Chondrocyte (in vitro differentiated cells): ENCODE measurements around the gene MPND. TPM values are rescaled to one million over a fixed set of nuclear protein-coding genes. Genes with fewer than 3 reads are reported as not detected.
A peak's percentile ranks its signal among the peaks of the same experiment; 100 is the strongest.

Experiments
- DNase-seq: peaks from one replicate; pipeline ENCODE4 v3.0.0; 2021; ENCODE audit warnings: mixed read lengths, low spot score
- H3K27ac Mint-ChIP-seq: one replicate; pipeline ENCODE4 v1.8.0; 2021; ENCODE audit warnings: mild to moderate bottlenecking, moderate library complexity, mixed read lengths; ENCODE audit not compliant: unreplicated experiment
- H3K27me3 Mint-ChIP-seq: 2 replicates; pipeline ENCODE4 v1.8.0; 2021; ENCODE audit warnings: low read depth, mixed read lengths
- H3K36me3 Mint-ChIP-seq: 2 replicates; pipeline ENCODE4 v1.8.0; 2021; ENCODE audit warnings: low read depth, mixed read lengths
- H3K4me1 Mint-ChIP-seq: 2 replicates; pipeline ENCODE4 v1.8.0; 2021; ENCODE audit warnings: low read depth, mild to moderate bottlenecking, mixed read lengths
- H3K4me3 Mint-ChIP-seq: one replicate; pipeline ENCODE4 v1.8.0; 2021; ENCODE audit warnings: mild to moderate bottlenecking, moderate library complexity, mixed read lengths; ENCODE audit not compliant: unreplicated experiment
- H3K9me3 Mint-ChIP-seq: 2 replicates; pipeline ENCODE4 v1.8.0; 2021; ENCODE audit warnings: low read depth, mixed read lengths
- total RNA-seq: library from RNA; stranded (reverse); gene quantifications from 3 replicates; pipeline ENCODE4 v1.2.1, GENCODE V29; 2021
- TF ChIP-seq, protein P1 (sequence below): fragments of 200-600 bp; sonication (generic); IDR thresholded peaks from 2 replicates; pipeline ENCODE4 v1.5.0; 2021; ENCODE audit warnings: antibody characterized with exemption, mild to moderate bottlenecking, moderate library complexity

Gene MPND
- total RNA-seq, 1 donor from 2014 or later: 14.9 TPM

DNA sequence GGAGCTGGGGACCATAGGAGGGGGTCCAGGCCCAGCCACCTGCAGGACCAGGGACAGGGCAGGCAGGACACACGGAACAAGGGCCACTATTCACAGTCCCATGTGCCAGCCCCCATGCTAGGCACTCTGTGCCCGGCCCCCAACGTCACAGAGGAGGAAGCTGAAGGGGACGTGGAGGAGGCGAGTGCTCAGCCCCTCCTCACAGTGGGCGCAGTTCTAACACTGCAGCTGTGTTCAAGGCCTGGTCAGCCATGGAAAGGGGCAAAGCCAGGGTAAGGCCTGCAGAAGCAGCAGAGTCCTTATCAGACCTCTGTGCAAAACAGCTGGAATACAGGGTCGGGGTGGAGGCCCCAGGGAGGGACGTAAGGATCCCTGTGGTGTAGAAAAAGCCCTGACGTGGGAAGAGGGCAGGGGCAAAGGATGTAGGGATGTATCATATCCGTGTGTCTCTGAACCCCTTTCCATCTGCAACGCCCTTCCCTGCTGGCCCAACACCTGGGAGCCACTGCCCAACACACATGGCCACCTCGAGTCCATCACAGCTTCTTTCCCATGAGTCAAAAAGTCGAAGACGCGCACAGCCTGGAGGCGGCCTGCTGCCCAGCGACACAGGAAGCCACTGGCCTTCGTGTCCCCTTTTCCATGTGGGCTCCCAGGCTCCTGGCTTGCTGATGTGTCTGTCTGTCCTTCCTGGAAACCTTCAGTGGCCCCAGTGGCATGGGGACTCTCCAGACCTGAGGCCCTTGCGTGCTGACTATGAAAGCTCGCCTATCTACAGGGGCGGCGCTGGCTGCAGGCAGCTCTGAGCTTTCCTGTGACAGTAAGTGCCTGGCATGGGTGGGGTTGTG is 29.0 kb downstream of the MPND start:
- no peak for DNase-seq
- no peak overlapping the region for H3K4me3 Mint-ChIP-seq
- peaks cover 86% of the 10 kb centered on the region for H3K4me1 Mint-ChIP-seq
- TF ChIP-seq, protein P1, sequence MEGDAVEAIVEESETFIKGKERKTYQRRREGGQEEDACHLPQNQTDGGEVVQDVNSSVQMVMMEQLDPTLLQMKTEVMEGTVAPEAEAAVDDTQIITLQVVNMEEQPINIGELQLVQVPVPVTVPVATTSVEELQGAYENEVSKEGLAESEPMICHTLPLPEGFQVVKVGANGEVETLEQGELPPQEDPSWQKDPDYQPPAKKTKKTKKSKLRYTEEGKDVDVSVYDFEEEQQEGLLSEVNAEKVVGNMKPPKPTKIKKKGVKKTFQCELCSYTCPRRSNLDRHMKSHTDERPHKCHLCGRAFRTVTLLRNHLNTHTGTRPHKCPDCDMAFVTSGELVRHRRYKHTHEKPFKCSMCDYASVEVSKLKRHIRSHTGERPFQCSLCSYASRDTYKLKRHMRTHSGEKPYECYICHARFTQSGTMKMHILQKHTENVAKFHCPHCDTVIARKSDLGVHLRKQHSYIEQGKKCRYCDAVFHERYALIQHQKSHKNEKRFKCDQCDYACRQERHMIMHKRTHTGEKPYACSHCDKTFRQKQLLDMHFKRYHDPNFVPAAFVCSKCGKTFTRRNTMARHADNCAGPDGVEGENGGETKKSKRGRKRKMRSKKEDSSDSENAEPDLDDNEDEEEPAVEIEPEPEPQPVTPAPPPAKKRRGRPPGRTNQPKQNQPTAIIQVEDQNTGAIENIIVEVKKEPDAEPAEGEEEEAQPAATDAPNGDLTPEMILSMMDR: no peak
- H3K9me3 Mint-ChIP-seq: no peaks in the 10 kb centered on the region
- H3K27ac Mint-ChIP-seq: peak overlapping the region; percentile 97
- H3K36me3 Mint-ChIP-seq: no peaks in the 10 kb centered on the region
- H3K27me3 Mint-ChIP-seq: no peaks in the 10 kb centered on the region

DNA sequence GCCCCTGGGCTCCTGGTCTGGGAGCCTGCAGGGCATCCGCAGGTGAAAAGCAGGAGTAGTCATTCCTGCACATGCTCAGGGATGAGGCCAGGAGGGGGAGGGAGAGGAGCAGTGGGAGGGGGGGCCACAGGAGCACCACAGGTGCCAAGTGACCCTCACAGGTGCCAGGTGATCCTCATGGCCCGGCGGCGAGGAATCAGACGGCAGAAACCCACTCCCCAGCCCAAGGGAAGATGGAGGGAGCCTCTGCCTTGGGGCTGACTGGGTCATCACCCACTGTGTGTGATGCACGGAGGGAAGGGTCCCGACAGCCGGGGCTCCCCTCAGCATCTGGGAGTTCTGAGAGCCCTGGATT is 29.6 kb downstream of the MPND start:
- H3K36me3 Mint-ChIP-seq: no peaks in the 10 kb centered on the region
- no peaks in the 10 kb centered on the region for H3K9me3 Mint-ChIP-seq
- TF ChIP-seq, protein P1: no peak
- peaks cover 83% of the 10 kb centered on the region for H3K4me1 Mint-ChIP-seq
- peak overlapping the region; percentile 97 for H3K27ac Mint-ChIP-seq
- H3K27me3 Mint-ChIP-seq: no peaks in the 10 kb centered on the region
- no peak overlapping the region for H3K4me3 Mint-ChIP-seq
- DNase-seq: no peak

DNA sequence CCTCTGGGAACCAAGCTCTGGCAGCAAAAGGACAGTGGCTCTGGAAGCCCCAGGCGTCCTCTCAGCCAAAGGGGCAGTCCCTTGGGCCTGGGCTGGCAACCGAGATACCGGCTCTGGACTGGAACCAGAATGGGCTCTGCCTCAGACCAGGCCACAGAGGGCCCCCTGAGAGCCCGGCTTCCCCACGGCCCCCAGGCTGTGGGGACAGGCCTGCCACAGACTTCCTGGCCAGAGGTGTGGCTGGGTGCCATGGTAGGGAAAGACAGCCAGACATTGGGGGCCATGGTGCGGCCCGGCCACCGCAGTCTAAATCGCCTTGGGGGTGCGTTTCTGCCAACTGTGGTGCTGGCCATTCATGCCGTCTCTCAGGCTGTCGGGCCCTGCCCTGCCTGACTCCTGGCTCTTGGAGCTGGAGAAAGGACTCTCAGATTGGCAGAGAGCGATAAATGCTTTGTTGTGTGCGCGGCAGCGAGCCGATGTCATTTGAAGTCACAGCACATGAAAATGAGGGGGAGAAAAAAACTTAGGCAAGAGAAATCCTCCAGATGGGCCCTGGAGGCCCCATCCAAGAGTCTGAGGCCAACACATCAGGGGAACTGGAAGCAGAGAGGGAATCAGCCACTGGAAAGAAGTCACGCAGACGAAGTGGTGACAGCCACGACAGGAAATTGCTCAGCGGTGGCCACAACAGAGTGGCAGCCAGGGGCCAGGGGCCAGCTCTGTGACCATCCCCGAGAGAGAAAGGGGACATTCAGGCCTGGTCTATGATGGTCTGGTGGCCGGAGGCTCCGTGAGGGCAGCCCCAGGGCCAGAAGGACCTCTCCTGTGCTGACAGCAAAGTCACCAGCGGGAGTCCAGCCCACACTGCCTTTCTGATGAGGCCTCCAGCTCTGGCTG is 30.5 kb downstream of the MPND start:
- H3K27ac Mint-ChIP-seq: peak overlapping the region; percentile 97
- H3K4me1 Mint-ChIP-seq: peaks cover 77% of the 10 kb centered on the region
- no peak for DNase-seq
- peak overlapping the region; percentile 29 for H3K4me3 Mint-ChIP-seq
- H3K9me3 Mint-ChIP-seq: no peaks in the 10 kb centered on the region
- TF ChIP-seq, protein P1: no peak
- H3K27me3 Mint-ChIP-seq: no peaks in the 10 kb centered on the region
- no peaks in the 10 kb centered on the region for H3K36me3 Mint-ChIP-seq

- no peak overlapping the region for H3K4me3 Mint-ChIP-seq
- TF ChIP-seq, protein P1: peak; percentile 32
- H3K27me3 Mint-ChIP-seq: no peaks in the 10 kb centered on the region
- no peaks in the 10 kb centered on the region for H3K36me3 Mint-ChIP-seq
- no peaks in the 10 kb centered on the region for H3K9me3 Mint-ChIP-seq
- H3K4me1 Mint-ChIP-seq: peaks cover 79% of the 10 kb centered on the region
- peak overlapping the region; percentile 97 for H3K27ac Mint-ChIP-seq
- DNase-seq: no peak
Observed at GRCh38 chr19:4374498-4375163, 31.3 kb downstream of the MPND start.
